GM23338 (cell line): Measurements from ENCODE around the gene TRABD2A. TPM values are rescaled to one million over a fixed set of nuclear protein-coding genes. Genes with fewer than 3 reads are reported as not detected.

ENCODE experiments used
- ATAC-seq: fragments of 200-7000 bp; cut with Tn5 transposase; 3 replicates; pipeline ENCODE4 v1.9.1; 2020
- DNase-seq: peaks from one replicate; pipeline ENCODE4 v3.0.0-alpha.2; 2015; ENCODE audit warnings: low spot score
- H2AFZ ChIP-seq: fragments of 200-600 bp; sonication (generic); 2 replicates; pipeline ENCODE4 v1.8.0; 2016; ENCODE audit warnings: antibody characterized with exemption, mild to moderate bottlenecking, moderate library complexity
- H3F3A ChIP-seq: fragments of 200-600 bp; sonication (generic); replicated peaks from 2 replicates; pipeline ENCODE4 v1.8.0; 2017; ENCODE audit warnings: antibody characterized with exemption, mixed run types, low read depth
- H3K27ac ChIP-seq: fragments of 200-600 bp; sonication (generic); 2 replicates; pipeline ENCODE4 v1.6.1; 2016; ENCODE audit warnings: low read depth
- H3K27me3 ChIP-seq: fragments of 200-600 bp; sonication (generic); 2 replicates; pipeline ENCODE4 v1.8.0; 2016; ENCODE audit warnings: mild to moderate bottlenecking, mixed run types, moderate library complexity; ENCODE audit not compliant: insufficient read depth
- H3K36me3 ChIP-seq: fragments of 200-600 bp; sonication (generic); 2 replicates; pipeline ENCODE4 v1.8.0; 2016; ENCODE audit warnings: mild to moderate bottlenecking; ENCODE audit not compliant: insufficient read depth
- H3K4me1 ChIP-seq: fragments of 200-600 bp; sonication (generic); 2 replicates; pipeline ENCODE4 v1.8.0; 2016; ENCODE audit warnings: mild to moderate bottlenecking, moderate library complexity; ENCODE audit not compliant: insufficient read depth
- H3K4me2 ChIP-seq: fragments of 200-600 bp; sonication (generic); 2 replicates; pipeline ENCODE4 v1.7.1; 2017; ENCODE audit warnings: mixed run types
- H3K4me3 ChIP-seq: fragments of 200-600 bp; sonication (generic); 2 replicates; pipeline ENCODE4 v1.6.1; 2016; ENCODE audit warnings: mixed run types
- H3K79me2 ChIP-seq: fragments of 200-600 bp; sonication (generic); replicated peaks from 2 replicates; pipeline ENCODE4 v1.8.0; 2017; ENCODE audit warnings: mild to moderate bottlenecking; ENCODE audit not compliant: insufficient read depth
- H3K9me2 ChIP-seq: fragments of 200-600 bp; sonication (generic); 2 replicates; pipeline ENCODE4 v1.8.0; 2017; ENCODE audit not compliant: insufficient read depth
- H4K20me1 ChIP-seq: fragments of 200-600 bp; sonication (generic); replicated peaks from 2 replicates; pipeline ENCODE4 v1.8.0; 2017; ENCODE audit warnings: mild to moderate bottlenecking; ENCODE audit not compliant: insufficient read depth
- H3K27ac Mint-ChIP-seq: 2 replicates; pipeline ENCODE4 v1.8.0; 2020; ENCODE audit warnings: inconsistent platforms, mild to moderate bottlenecking, moderate library complexity, mixed read lengths
- H3K27me3 Mint-ChIP-seq: 3 replicates; pipeline ENCODE4 v1.8.0; 2022; ENCODE audit warnings: low read depth, mild to moderate bottlenecking, moderate library complexity, mixed read lengths, inconsistent platforms; ENCODE audit not compliant: insufficient read depth, poor library complexity
- H3K36me3 Mint-ChIP-seq: 3 replicates; pipeline ENCODE4 v1.8.0; 2021; ENCODE audit warnings: low read depth, mild to moderate bottlenecking, inconsistent platforms, moderate library complexity, mixed read lengths
- H3K4me1 Mint-ChIP-seq: 3 replicates; pipeline ENCODE4 v1.8.0; 2020; ENCODE audit warnings: mild to moderate bottlenecking, inconsistent platforms, mixed read lengths
- H3K4me3 Mint-ChIP-seq: 3 replicates; pipeline ENCODE4 v1.8.0; 2021; ENCODE audit warnings: moderate library complexity, mild to moderate bottlenecking, inconsistent platforms, mixed read lengths
- H3K9me3 Mint-ChIP-seq: 3 replicates; pipeline ENCODE4 v1.8.0; 2020; ENCODE audit warnings: moderate library complexity, mild to moderate bottlenecking, inconsistent platforms, mixed read lengths
- CREB1 ChIP-seq: fragments of 250-450 bp; sonication (Bioruptor Pico); IDR thresholded peaks from 2 replicates; pipeline ENCODE4 v1.5.0; 2020; ENCODE audit warnings: low read depth, mild to moderate bottlenecking, moderate library complexity
- ETS1 ChIP-seq: IDR thresholded peaks from 2 replicates; pipeline ENCODE4 v1.6.1; 2016; ENCODE audit warnings: antibody characterized with exemption
- EZH2 ChIP-seq: fragments of 200-600 bp; sonication (generic); IDR thresholded peaks from one replicate; pipeline ENCODE4 v1.8.0; 2017; ENCODE audit warnings: antibody characterized with exemption, mild to moderate bottlenecking, low read depth; ENCODE audit not compliant: unreplicated experiment
- JUNB ChIP-seq: IDR thresholded peaks from one replicate; pipeline ENCODE4 v1.6.1; 2016; ENCODE audit warnings: antibody characterized with exemption; ENCODE audit not compliant: unreplicated experiment
- REST ChIP-seq: IDR thresholded peaks from one replicate; pipeline ENCODE4 v1.6.1; 2018; ENCODE audit warnings: antibody characterized with exemption; ENCODE audit not compliant: unreplicated experiment
- STAT1 ChIP-seq: IDR thresholded peaks from one replicate; pipeline ENCODE4 v1.6.1; 2016; ENCODE audit warnings: antibody characterized with exemption; ENCODE audit not compliant: unreplicated experiment
- ZNF114 ChIP-seq: fragments of 250-450 bp; sonication (Bioruptor Pico); IDR thresholded peaks from 2 replicates; pipeline ENCODE4 v1.5.0; 2020; ENCODE audit warnings: mild to moderate bottlenecking, moderate library complexity
- ZNF331 ChIP-seq: fragments of 250-450 bp; sonication (Bioruptor Pico); IDR thresholded peaks from 2 replicates; pipeline ENCODE4 v1.5.0; 2020; ENCODE audit warnings: low read depth, mild to moderate bottlenecking, moderate library complexity
- ZNF462 ChIP-seq: fragments of 250-450 bp; sonication (Bioruptor Pico); IDR thresholded peaks from 2 replicates; pipeline ENCODE4 v1.5.0; 2020; ENCODE audit warnings: mild to moderate bottlenecking, moderate library complexity
- polyA plus RNA-seq: library from polyadenylated mRNA; unstranded; fragments of >200 nt; fragmentation: Nextera tagmentation; extraction: Ambion mirVana; gene quantifications from 2 replicates; pipeline ENCODE4 v1.2.1, GENCODE V29; 2016
- total RNA-seq: library from RNA; depleted of rRNA; stranded (reverse); fragments of >200 nt; shearing (Covaris generic); gene quantifications from 2 replicates; pipeline ENCODE4 v1.2.3, GENCODE V29; 2014

TRABD2A gene
- total and polyA plus RNA-seq, 2 experiments from 2014 or later, result 5.5 to 12.1 TPM

- no peak for TF ChIP-seq REST
- TF ChIP-seq STAT1, result no peak
- TF ChIP-seq ZNF331 (CRISPR knock-in tag), result no peak
- no peak for TF ChIP-seq EZH2
Observed at GRCh38 chr2:84901593-84902120, 20.8 kb upstream of the TRABD2A start (continued).

GRCh38 chr2:84900971-84901370, 20.1 kb upstream of the TRABD2A start:
- Histone ChIP-seq H2AFZ (no peak overlapping the region), H3K36me3 (no peaks in the 10 kb centered on the region), H3K4me2 (no peak overlapping the region), H3K4me3 (no peak overlapping the region), H4K20me1 (no peaks in the 10 kb centered on the region), H3K79me2 (peaks cover 2% of the 10 kb centered on the region; the same call in 1 of the 2 replicates), H3K27me3 (peaks cover 23% of the 10 kb centered on the region), H3K9me2 (0 out of 2 replicates have a peak, but pooled peaks cover 5% of the 10 kb centered on the region), H3K27ac (no peak overlapping the region), H3K4me1 (peaks cover 6% of the 10 kb centered on the region), H3F3A (no peaks in the 10 kb centered on the region; the same call in 1 of the 2 replicates)
- DNase-seq (no peak), ATAC-seq (no peak)
- no peak overlapping the region for H3K27ac Mint-ChIP-seq
- peaks cover 12% of the 10 kb centered on the region for H3K27me3 Mint-ChIP-seq
- peaks cover 13% of the 10 kb centered on the region; the same call in 2 of the 3 replicates for H3K4me1 Mint-ChIP-seq
- H3K4me3 Mint-ChIP-seq, result no peak overlapping the region
- no peaks in the 10 kb centered on the region for H3K9me3 Mint-ChIP-seq
- 0 out of 3 replicates have a peak, but pooled peaks cover under 1% of the 10 kb centered on the region for H3K36me3 Mint-ChIP-seq
- TF ChIP-seq JUNB (no peak), ZNF331 (CRISPR knock-in tag) (no peak), ZNF462 (CRISPR knock-in tag) (no peak), REST (no peak), ZNF114 (CRISPR knock-in tag) (no peak), ETS1 (no peak), CREB1 (CRISPR knock-in tag) (no peak)
